GM21529 (cell line): ENCODE results near the gene RPL29.
"Not testable (repeated sequence)": the region's sequence is repeated elsewhere in the genome, so short reads cannot be mapped to it uniquely, and the experiment has no call there.

ENCODE experiments used
- ATAC-seq: cut with Tn5 transposase; IDR thresholded peaks from one replicate; pipeline ENCODE4 v1.9.1; 2021; ENCODE audit not compliant: unreplicated experiment

The RPL29 gene

GRCh38 chr3:51995346-51996163, at the start of gene RPL29:
RPL29 (minus strand) TSS chr3:51995895; CDS start chr3:51995461, 434 bp downstream.
- ATAC-seq, result peak; percentile 91

DNA sequence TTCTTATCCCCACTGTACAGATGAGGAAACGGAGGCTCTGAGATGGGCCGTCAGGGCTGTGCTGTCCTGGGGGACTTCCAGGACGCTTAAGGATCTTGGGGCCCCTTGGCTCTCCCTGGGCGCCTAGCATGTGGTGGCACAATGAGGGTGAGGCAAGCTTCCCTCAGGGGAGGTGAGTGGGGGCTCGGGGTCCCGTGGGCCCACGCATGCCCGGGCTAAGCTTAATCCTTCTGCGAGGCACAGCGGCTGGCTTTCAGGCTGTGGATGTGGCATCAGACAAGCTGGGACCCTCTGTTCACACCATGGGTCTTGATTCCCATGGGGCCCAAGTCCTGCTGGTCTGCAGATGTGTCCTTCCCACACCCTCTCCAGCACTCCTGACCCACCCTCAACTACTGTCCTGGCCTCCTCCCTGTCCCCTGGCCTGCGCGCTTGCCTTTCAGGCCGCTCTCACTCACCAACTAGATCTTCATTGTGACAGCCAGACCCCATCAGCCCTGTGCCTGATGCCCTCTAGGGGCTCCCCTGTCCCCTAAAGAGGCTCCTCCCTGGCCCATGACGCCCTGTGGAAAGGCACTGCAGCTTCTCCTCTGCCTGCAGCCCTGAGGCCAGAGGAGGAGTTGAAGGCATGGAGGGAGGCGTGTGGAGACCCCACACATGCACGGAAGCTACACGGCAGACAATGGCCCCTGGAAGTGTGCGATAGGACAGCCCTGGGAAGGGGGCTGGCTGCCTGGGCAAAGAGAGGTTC, 49.3 kb upstream of the RPL29 start:
- ATAC-seq, result no peak

GRCh38 chr3:52043750-52044149, 48.1 kb upstream of the RPL29 start:
- no peak for ATAC-seq

DNA sequence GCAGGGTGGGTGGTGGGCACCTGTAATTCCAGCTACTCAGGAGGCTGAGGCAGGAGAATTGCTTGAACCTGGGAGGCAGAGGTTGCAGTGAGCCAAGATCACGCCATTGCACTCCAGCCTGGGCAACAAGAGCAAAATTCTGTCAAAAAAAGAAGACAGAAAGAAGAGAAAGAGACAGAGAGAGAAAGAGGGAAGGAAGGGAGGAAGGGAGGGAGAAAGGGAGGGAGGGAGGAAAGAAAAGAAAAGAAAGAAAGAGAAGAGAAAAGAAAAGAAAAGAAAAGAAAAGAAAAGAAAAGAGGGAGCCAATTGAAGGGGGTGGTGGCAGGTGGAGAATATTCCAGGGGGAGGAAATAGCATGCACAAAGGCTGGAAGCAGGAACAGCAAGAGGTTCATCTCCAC, 47.3 kb upstream of the RPL29 start:
- not testable (repeated sequence) for ATAC-seq

DNA sequence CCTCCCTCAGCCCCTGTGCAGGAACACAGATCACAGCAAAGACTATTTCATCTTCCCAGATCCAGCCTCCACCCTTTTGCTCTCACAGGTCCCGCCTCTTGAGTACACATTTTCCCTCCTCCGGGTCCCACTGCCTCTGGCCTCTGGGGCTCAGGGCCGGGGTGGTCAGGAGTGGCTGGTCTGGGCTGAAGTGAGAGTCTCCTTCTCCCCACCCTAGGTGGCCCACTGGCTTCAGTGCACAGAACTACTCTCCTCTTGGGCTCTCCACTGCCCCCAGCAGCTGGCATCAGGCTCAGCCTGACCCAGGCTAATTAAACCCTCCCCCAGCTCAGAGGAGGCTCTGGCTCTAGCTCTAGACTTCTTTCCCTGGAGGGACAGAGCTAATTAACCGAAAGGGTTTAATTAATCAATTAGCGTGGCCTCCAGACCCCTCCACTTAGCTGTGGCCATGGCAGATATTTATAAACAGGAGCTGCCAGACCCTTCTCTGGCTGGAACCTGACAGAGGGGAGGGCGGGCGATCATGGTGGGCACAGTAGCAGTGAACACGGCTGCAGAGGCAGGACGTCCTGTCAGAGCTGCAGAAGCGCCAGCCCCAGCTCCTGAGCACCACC, 45.5 kb upstream of the RPL29 start:
- ATAC-seq, result no peak

DNA sequence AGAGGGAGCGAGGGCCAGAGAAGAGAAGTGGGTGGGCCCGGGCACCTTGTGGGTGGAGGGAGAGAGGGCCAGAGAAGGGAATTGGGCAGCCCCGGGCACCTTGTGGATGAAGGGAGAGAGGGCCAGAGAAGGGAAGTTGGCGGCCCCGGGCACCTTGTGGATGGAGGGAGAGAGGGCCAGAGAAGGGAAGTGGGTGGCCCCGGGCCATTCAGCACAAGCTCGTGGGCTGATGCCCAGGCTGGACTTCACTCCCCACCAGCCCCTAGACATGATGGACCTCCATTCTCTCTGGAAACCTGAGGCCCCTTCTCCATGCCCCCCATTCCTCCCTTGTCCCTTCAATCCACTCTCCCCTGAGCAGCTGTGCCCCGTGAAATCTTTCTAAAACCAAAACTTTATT, 44.9 kb upstream of the RPL29 start:
- ATAC-seq, result no peak

- no peak for ATAC-seq
These were observed 44.2 kb upstream of the RPL29 start for GRCh38 chr3:52039846-52040245.

GRCh38 chr3:52039426-52039825, 43.7 kb upstream of the RPL29 start:
- no peak for ATAC-seq

DNA sequence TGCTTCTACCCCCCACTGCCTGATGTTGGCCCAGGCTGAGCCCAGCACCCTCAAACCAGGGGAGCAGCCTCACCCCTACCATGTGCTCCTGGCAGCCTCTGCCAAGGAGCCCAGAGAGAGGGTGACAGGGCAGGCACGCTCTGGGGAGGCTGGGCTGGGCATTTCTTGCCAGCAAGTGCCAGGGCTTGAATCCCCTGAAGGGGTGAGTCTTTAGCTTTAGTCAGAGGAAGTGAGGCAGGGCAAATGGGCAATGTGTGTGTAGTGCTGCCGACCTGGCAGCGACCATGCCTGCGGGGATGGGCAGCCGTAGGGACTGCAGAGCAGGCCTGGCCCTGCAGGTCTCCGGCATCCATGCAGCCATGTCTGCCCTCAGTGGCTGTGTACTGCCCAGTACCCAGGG, 42.5 kb upstream of the RPL29 start:
- ATAC-seq, result no peak

DNA sequence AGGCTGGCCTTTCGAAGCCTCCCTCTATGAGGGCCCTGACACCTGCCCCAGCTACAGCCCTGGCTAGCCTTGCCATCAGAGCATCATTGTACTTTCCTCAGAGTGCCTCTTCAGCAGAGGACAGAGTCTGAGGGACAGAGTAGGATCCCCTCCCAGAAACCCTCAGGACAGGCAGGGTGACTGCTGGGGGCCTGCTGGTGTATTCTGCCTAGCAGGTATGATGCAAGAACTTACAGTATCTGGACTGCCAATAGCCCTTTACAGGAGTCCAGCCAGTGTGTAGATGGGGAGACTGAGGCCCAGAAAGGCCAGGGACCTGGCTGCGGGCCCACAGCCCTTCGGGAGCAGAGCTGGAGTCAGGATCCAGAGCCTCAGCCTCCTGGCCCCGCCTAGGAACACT, 41.6 kb upstream of the RPL29 start:
- no peak for ATAC-seq

DNA sequence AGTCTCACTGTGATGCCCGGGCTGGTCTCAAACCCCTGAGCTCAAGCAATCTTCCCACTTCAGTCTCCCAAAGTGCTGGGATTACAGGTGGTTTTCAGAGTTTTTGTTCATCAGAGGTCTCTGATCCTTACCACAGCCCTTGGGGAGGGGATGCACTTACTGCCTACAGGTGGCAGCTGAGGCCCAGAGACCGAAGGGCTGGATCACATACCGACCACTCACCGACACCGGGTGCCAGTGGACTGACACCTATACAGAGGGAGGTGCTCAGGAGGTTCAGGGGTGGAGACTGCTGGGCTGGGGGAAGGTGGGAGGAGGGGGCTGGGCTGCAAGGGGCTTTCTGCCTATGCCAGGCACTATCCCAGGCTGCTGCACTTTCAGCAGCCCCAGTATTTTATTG, 41.1 kb upstream of the RPL29 start:
- ATAC-seq, result no peak

DNA sequence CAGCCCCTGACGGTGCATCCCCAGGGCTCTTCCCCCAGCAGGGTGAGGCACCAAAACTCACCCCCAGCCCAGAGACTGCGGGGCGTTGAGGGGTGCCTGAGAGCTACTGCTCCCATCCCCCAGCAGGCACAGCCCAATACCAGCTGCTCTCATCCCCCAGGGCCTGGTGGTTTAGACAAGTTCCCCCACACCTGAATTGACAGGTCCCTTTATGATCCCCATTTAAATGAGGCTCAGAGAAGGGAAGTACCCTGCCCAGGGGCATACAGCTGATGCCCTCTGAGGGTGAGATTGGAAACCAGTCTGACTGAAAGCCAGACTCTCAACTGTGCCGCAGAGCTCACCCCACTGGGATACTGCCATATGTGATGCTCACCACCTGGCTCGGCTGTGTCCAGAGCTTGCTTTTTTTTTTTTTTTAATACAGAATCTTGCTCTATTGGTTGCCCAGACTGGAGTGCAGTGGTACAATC, 40.6 kb upstream of the RPL29 start:
- ATAC-seq, result peak; percentile 73

- no peak for ATAC-seq
These were observed 39.0 kb upstream of the RPL29 start for GRCh38 chr3:52034651-52035050.

DNA sequence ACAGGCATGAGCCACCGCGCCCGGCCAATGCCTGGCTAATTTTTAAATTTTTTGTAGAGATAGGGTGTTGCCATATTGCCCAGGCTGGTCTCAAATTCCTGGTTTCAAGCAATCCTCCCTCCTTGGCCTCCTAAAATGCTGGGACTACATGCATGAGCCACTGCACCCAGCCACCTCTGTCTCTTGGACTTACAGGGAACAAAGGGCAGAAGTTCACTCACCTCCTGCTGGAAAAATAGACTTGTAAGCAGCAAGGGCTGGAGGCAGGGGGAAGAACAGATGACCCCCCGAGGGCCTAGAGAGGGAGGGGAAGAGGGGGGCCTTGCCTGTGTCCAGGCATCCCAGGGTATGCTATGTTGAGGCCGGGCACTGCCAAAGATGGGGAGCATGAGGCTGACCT, 38.5 kb upstream of the RPL29 start:
- ATAC-seq, result no peak

GRCh38 chr3:52033748-52034147, 38.1 kb upstream of the RPL29 start:
- not testable (repeated sequence) for ATAC-seq

DNA sequence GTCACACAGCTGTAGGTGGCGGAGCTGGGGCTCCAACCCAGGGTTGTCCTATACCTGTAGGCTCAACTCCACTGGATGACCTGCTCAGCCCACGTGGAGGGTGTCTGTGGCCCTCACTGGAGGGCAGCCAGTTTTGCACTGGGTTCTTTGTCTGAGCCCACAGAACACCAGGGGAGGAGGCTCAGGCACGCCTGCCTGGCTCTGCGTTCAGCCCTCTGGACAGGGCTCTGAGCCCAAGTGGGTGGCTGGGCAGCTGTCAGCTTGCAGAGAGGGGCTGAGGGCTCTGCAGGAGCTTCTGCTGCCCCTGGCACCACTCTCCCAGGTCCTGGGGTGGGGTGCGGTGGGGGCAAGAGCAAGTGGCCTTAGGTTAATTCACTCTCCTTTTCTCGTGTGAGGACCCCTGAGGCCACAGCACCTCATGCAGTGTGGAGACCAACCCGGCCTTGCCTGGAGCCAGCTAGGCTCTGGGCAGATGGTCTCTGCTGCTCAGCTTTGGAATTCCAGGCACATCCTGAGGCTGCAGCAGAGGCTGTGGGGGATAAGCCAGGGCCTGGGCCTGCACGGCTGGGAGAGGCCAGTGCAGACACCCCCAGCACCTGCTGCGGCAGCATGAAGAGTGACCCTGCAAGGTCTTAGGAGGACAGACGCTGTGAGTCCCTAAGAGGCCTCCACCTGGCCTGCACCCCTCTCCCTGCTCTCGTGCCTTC, 37.2 kb upstream of the RPL29 start:
- no peak for ATAC-seq

DNA sequence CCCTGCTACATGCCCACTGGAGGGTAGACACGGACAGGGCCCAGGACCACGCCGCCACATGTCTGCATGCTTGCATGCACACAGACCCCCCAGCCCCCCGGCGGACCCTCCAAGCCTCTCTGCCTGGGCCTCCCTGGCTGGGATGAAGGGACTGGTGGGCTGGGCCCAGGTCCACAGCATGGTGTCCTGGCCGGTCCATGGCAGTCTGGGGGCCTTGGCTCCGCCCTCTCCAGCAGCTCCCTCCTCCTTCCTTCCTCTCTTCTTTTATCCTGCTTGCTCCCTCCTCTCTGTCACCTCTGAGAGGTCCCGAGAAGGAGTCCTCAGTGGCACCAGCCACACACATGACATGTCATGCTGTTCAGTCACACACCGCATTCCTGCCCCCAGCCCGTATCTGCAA, 36.2 kb upstream of the RPL29 start:
- no peak for ATAC-seq

- ATAC-seq, result no peak
These were observed 35.1 kb upstream of the RPL29 start for GRCh38 chr3:52030714-52031310.

- ATAC-seq, result no peak
These were observed 33.8 kb upstream of the RPL29 start for GRCh38 chr3:52029535-52029934.

DNA sequence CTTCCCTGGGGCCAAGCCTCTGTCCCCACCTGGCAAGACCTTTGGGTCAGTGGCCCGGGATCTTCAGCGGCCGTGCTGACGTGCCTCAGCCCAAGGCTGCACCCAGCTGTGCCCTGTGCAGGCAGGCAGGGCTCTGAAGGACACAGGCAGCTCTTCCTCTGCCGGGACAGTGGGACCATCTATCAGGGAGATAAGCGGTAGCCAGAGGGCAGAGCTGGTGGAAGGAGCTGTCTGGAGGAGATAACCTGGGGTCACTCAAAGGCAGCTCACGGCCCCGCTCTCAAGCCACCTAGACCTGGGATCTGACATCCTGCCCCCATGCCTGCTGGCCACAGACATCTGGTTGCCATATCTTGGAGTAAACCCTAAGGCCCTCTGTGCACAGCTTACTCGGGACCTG, 33.4 kb upstream of the RPL29 start:
- ATAC-seq, result no peak

- no peak for ATAC-seq
These were observed 32.9 kb upstream of the RPL29 start for GRCh38 chr3:52028572-52028971.
